Stimulated activated CD8-positive, alpha-beta memory T cell treated with anti-CD3 and anti-CD28 coated beads, Interleukin-12 subunit alpha, Interleukin-12 subunit beta, amount 100 ng/mL, for 1 hour (primary cell): ENCODE results near the gene STRA8.

Experiments
- DNase-seq: peaks from one replicate; pipeline ENCODE4 v3.0.0-alpha.2; 2020; ENCODE audit warnings: low read depth

The STRA8 gene

GRCh38 chr7:135233570-135233969 lies at the start of gene STRA8:
STRA8 (plus strand) TSS chr7:135233838; CDS start chr7:135240525, 6,687 bp downstream.
- no peak for DNase-seq

- DNase-seq = no peak
Measured at GRCh38 chr7:135184254-135184841, 49.3 kb upstream of the STRA8 start.

- DNase-seq = no peak
Measured at GRCh38 chr7:135185471-135186260, 48.0 kb upstream of the STRA8 start.

GRCh38 chr7:135186261-135186540 lies 47.4 kb upstream of the STRA8 start:
- DNase-seq = no peak

- DNase-seq = no peak
Measured at GRCh38 chr7:135186841-135187253, 46.8 kb upstream of the STRA8 start.

GRCh38 chr7:135188298-135188984 lies 45.2 kb upstream of the STRA8 start:
- no peak for DNase-seq

GRCh38 chr7:135189221-135189662 lies 44.4 kb upstream of the STRA8 start:
- DNase-seq = no peak

GRCh38 chr7:135189961-135190360 lies 43.7 kb upstream of the STRA8 start:
- DNase-seq = no peak

GRCh38 chr7:135190703-135191102 lies 42.9 kb upstream of the STRA8 start:
- no peak for DNase-seq

- no peak for DNase-seq
Measured at GRCh38 chr7:135192914-135193536, 40.6 kb upstream of the STRA8 start.

GRCh38 chr7:135193615-135194081 lies 40.0 kb upstream of the STRA8 start:
- DNase-seq = no peak

- no peak for DNase-seq
Measured at GRCh38 chr7:135194494-135195095, 39.0 kb upstream of the STRA8 start.

- no peak for DNase-seq
Measured at GRCh38 chr7:135195156-135195555, 38.5 kb upstream of the STRA8 start.

GRCh38 chr7:135195968-135196629 lies 37.5 kb upstream of the STRA8 start:
- no peak for DNase-seq

- DNase-seq = no peak
Measured at GRCh38 chr7:135197343-135197742, 36.3 kb upstream of the STRA8 start.

GRCh38 chr7:135197906-135198655 lies 35.6 kb upstream of the STRA8 start:
- DNase-seq = no peak

GRCh38 chr7:135199439-135199838 lies 34.2 kb upstream of the STRA8 start:
- no peak for DNase-seq

GRCh38 chr7:135200821-135201331 lies 32.8 kb upstream of the STRA8 start:
- no peak for DNase-seq

GRCh38 chr7:135201350-135201749 lies 32.3 kb upstream of the STRA8 start:
- DNase-seq = no peak

GRCh38 chr7:135204341-135204749 lies 29.3 kb upstream of the STRA8 start:
- DNase-seq = no peak

- DNase-seq = no peak
Measured at GRCh38 chr7:135204876-135205275, 28.8 kb upstream of the STRA8 start.
